ENCODE results near the gene COL8A1. TPM values are rescaled to one million over a fixed set of nuclear protein-coding genes. Genes with fewer than 3 reads are reported as not detected.

The COL8A1 gene
- total and polyA plus RNA-seq, 8 donors, result 0.96 to 283 (median 2.6) TPM

GRCh38 chr3:99639579-99639978 lies 1.2 kb downstream of the COL8A1 start:
- H3K27ac ChIP-seq, result peak overlapping the region; percentile 49 to 87
- H3K4me3 ChIP-seq, result peak overlapping the region; percentile 40 to 47
- no peaks in the 10 kb centered on the region for H3K36me3 ChIP-seq
- DNase-seq (no peak), ATAC-seq (peak; percentile 18)
- H3K27me3 ChIP-seq, result peaks cover 0 to 44% of the 10 kb centered on the region in 2 donors
- no peaks in the 10 kb centered on the region for H3K9me3 ChIP-seq
- TF ChIP-seq CTCF (IDR thresholded peaks at IDR 0.05), result no peak
- intact Hi-C loops (cut with DNase I), result no loop called here
- no peaks in the 10 kb centered on the region for H3K4me1 ChIP-seq

- Histone ChIP-seq H3K27ac (peak overlapping the region in 1 of 2 donors; percentile 87), H3K36me3 (no peaks in the 10 kb centered on the region), H3K27me3 (peaks cover 0 to 39% of the 10 kb centered on the region in 2 donors), H3K4me3 (peak overlapping the region; percentile 40 to 47), H3K9me3 (no peaks in the 10 kb centered on the region), H3K4me1 (no peaks in the 10 kb centered on the region)
- intact Hi-C loops (cut with DNase I), result no loop called here
- no peak for TF ChIP-seq CTCF (IDR thresholded peaks at IDR 0.05)
- DNase-seq (no peak), ATAC-seq (no peak)
Measured at GRCh38 chr3:99640214-99640851, 1.9 kb downstream of the COL8A1 start.

- Histone ChIP-seq H3K4me3 (peak overlapping the region in 1 of 2 donors; percentile 40), H3K36me3 (no peaks in the 10 kb centered on the region), H3K27me3 (peaks cover 0 to 32% of the 10 kb centered on the region in 2 donors), H3K9me3 (no peaks in the 10 kb centered on the region), H3K27ac (peak overlapping the region in 1 of 2 donors; percentile 54), H3K4me1 (peaks cover 0 to 5% of the 10 kb centered on the region in 2 donors)
- intact Hi-C loops (cut with DNase I), result no loop called here
- no peak for ATAC-seq
- no peak for DNase-seq
- TF ChIP-seq CTCF (IDR thresholded peaks at IDR 0.05), result no peak
Measured at GRCh38 chr3:99641480-99641879, 3.1 kb downstream of the COL8A1 start.

- Histone ChIP-seq H3K9me3 (no peaks in the 10 kb centered on the region), H3K27me3 (peaks cover 0 to 27% of the 10 kb centered on the region in 2 donors), H3K36me3 (no peaks in the 10 kb centered on the region), H3K4me3 (no peak overlapping the region), H3K4me1 (peaks cover 0 to 5% of the 10 kb centered on the region in 2 donors), H3K27ac (peak overlapping the region in 1 of 2 donors; percentile 54)
- DNase-seq (no peak), ATAC-seq (no peak)
- intact Hi-C loops (cut with DNase I), result no loop called here
- no peak for TF ChIP-seq CTCF (IDR thresholded peaks at IDR 0.05)
Measured at GRCh38 chr3:99641982-99642381, 3.6 kb downstream of the COL8A1 start.

GRCh38 chr3:99644017-99644416 lies 5.6 kb downstream of the COL8A1 start:
- no peak for DNase-seq
- no peak for ATAC-seq
- no peak for TF ChIP-seq CTCF (IDR thresholded peaks at IDR 0.05)
- intact Hi-C loops (cut with DNase I), result no loop called here
- H3K27ac ChIP-seq, result peak overlapping the region in 1 of 2 donors; percentile 74
- H3K9me3 ChIP-seq, result no peaks in the 10 kb centered on the region
- no peak overlapping the region for H3K4me3 ChIP-seq
- H3K36me3 ChIP-seq, result no peaks in the 10 kb centered on the region
- H3K4me1 ChIP-seq, result peaks cover 0 to 12% of the 10 kb centered on the region in 2 donors
- peaks cover 0 to 6% of the 10 kb centered on the region in 2 donors for H3K27me3 ChIP-seq
